Vagina (tissue), 2 donors: ENCODE data around the gene DBF4B. TPM values are rescaled to one million over a fixed set of nuclear protein-coding genes. Genes with fewer than 3 reads are reported as not detected.

Experiments
- DNase-seq, 2 donors: peaks; one replicate each; pipeline ENCODE4 v3.0.0-alpha.2; 2017; ENCODE audit errors: extremely low spot score in 2 of 2
- H3K27ac ChIP-seq: fragments of 200-600 bp; sonication (generic); one replicate; pipeline ENCODE4 v1.5.1; 2019
- H3K27me3 ChIP-seq: fragments of 200-600 bp; sonication (generic); one replicate; pipeline ENCODE4 v1.5.1; 2019
- H3K36me3 ChIP-seq, 2 donors: fragments of 200-600 bp; sonication (generic); one replicate each; pipeline ENCODE4 v1.5.1; 2017 to 2019
- H3K4me1 ChIP-seq: fragments of 200-600 bp; sonication (generic); one replicate; pipeline ENCODE4 v1.5.1; 2019
- H3K4me3 ChIP-seq, 2 donors: fragments of 200-600 bp; sonication (generic); 1 replicate in 1 of 2; 2 replicates in 1 of 2; pipeline ENCODE4 v1.5.1; 2016 to 2019
- H3K9me3 ChIP-seq: fragments of 200-600 bp; sonication (generic); one replicate; pipeline ENCODE4 v1.5.1; 2019
- POLR2A ChIP-seq, 2 donors: fragments of 450-650 bp; IDR thresholded peaks; one replicate each; pipeline ENCODE4 v1.6.1; 2017; ENCODE audit warnings: antibody characterized with exemption in 2 of 2, mild to moderate bottlenecking in 2 of 2, moderate library complexity in 2 of 2
- POLR2AphosphoS5 ChIP-seq, 2 donors: sonication (generic); formaldehyde crosslinking; IDR thresholded peaks; one replicate each; pipeline ENCODE4 v1.9.0; 2017; ENCODE audit warnings: antibody characterized with exemption in 2 of 2, mild to moderate bottlenecking in 2 of 2, low read depth in 1 of 2; ENCODE audit not compliant: insufficient read depth in 1 of 2
- intact Hi-C: fragments of 100-400 bp; cut with DNase I; formaldehyde crosslinking; loops from one replicate; pipeline ENCODE4 v1.15.1; 2023
- total RNA-seq: library from RNA; depleted of rRNA; stranded (reverse); fragments of >200 nt; gene quantifications from one replicate; pipeline ENCODE4 v1.2.3, GENCODE V29; 2016
- TF ChIP-seq, protein P1 (sequence below), 3 experiments: fragments of 450-650 bp in 2 of 3; fragments of 200-600 bp in 1 of 3; sonication (generic) in 1 of 3; IDR thresholded peaks; one replicate each; pipeline ENCODE4 v1.5.1; 2017 to 2019; ENCODE audit warnings: antibody characterized with exemption in 3 of 3, mild to moderate bottlenecking in 2 of 3, moderate library complexity in 2 of 3

The DBF4B gene
- total RNA-seq, 1 donor from 2014 or later = 4.7 TPM

DNA sequence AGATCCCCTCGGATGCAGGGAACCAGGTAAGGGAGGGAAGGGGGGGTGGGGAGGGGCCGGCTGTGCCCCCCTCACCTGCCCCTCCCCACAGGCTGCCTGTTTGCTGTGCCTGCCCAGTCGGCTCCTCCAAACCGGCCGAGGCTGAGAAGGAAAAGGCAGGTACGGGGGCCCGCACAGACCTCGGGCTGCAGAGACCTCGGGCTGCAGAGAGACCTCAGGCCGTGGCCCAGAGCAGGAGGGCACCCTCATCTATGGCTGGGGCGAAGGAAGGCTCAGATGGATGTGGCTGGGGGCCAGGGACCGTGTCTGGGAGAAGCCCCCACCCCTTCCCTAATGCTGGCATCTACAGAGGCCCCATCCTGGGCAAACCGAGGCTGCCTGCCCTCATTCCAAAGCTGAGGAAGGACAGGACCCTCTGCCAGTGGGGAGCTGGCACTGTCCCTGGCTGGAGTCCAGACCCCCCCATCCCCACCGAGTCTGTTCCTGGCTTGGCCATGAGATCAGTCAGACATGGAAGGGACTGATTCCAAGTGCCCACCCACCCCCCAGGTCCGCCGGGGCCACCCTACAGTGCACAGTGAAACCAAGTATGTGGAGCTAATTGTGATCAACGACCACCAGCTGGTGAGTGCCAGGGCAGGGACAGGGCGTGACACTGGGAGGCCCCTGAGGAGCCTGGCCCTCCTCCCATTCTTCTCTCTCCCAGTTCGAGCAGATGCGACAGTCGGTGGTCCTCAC lies 64.0 kb downstream of the DBF4B start:
- H3K27me3 ChIP-seq = no peaks in the 10 kb centered on the region
- intact Hi-C loops = no loop called here

GRCh38 chr17:44773140-44773539 lies 64.7 kb downstream of the DBF4B start:
- intact Hi-C loops = no loop called here
- no peaks in the 10 kb centered on the region for H3K9me3 ChIP-seq
- H3K36me3 ChIP-seq = no peaks in the 10 kb centered on the region
- TF ChIP-seq, protein P1, sequence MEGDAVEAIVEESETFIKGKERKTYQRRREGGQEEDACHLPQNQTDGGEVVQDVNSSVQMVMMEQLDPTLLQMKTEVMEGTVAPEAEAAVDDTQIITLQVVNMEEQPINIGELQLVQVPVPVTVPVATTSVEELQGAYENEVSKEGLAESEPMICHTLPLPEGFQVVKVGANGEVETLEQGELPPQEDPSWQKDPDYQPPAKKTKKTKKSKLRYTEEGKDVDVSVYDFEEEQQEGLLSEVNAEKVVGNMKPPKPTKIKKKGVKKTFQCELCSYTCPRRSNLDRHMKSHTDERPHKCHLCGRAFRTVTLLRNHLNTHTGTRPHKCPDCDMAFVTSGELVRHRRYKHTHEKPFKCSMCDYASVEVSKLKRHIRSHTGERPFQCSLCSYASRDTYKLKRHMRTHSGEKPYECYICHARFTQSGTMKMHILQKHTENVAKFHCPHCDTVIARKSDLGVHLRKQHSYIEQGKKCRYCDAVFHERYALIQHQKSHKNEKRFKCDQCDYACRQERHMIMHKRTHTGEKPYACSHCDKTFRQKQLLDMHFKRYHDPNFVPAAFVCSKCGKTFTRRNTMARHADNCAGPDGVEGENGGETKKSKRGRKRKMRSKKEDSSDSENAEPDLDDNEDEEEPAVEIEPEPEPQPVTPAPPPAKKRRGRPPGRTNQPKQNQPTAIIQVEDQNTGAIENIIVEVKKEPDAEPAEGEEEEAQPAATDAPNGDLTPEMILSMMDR (IDR thresholded peaks at IDR 0.05) = no peak
- TF ChIP-seq POLR2A (IDR thresholded peaks at IDR 0.05) = no peak
- no peaks in the 10 kb centered on the region for H3K27me3 ChIP-seq
- H3K27ac ChIP-seq = no peak overlapping the region
- no peak for DNase-seq
- H3K4me1 ChIP-seq = peaks cover 13% of the 10 kb centered on the region
- no peak overlapping the region for H3K4me3 ChIP-seq

More for the DNA sequence above, 64.0 kb downstream of the DBF4B start:
- TF ChIP-seq, protein P1 (IDR thresholded peaks at IDR 0.05) = no peak
- TF ChIP-seq POLR2AphosphoS5 (IDR thresholded peaks at IDR 0.05; ENCODE audit: insufficient read depth in 1 of 2, low read depth in 1 of 2) = no peak
- no peak for TF ChIP-seq POLR2A (IDR thresholded peaks at IDR 0.05)
- no peak for DNase-seq
- H3K36me3 ChIP-seq = no peaks in the 10 kb centered on the region
- H3K4me3 ChIP-seq = no peak overlapping the region
- H3K9me3 ChIP-seq = no peaks in the 10 kb centered on the region
- H3K4me1 ChIP-seq = peaks cover 13% of the 10 kb centered on the region
- no peak overlapping the region for H3K27ac ChIP-seq

DNA sequence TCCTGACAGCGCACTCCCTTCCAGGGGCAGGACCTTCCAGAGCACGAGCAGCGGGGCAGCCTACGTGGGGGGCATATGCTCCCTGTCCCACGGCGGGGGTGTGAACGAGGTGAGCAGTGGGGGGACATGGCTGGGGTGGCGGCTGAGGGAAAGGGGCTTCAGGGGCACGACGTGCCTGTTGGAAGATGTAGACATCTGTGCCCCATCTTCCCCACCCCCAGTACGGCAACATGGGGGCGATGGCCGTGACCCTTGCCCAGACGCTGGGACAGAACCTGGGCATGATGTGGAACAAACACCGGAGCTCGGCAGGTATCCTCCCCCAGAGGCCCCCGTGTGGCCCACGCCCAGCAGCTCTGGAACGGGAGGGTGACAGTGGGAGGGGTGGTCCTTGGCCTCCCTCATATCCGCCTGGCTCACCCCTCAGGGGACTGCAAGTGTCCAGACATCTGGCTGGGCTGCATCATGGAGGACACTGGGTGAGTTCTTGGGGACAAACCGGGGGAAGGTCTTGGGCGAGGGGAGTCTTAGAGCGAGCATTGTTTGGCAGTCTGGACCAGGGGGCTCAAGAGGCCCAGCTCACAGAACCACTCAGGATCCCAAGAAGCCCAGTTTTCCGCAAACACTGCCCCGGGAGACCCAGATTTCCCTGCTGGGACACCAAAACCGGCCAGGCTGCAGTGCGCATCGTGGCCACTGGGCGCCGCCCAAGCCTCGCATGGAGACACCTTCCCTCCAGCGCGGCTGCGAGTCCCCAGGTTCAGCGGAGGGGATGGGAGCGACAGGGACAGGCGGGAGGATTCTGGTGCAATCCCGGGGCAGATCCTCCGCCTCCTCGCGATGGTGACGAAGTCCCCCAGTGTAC lies 66.0 kb downstream of the DBF4B start:
- no peak overlapping the region for H3K27ac ChIP-seq

GRCh38 chr17:44775136-44775837 lies 66.8 kb downstream of the DBF4B start:
- no peaks in the 10 kb centered on the region for H3K9me3 ChIP-seq
- H3K27me3 ChIP-seq = no peaks in the 10 kb centered on the region
- peak overlapping the region; percentile 54 to 68 for H3K4me3 ChIP-seq
- TF ChIP-seq, protein P1 (IDR thresholded peaks at IDR 0.05) = peak in 1 of 3 experiments; percentile 7
- TF ChIP-seq POLR2A (IDR thresholded peaks at IDR 0.05) (no peak), POLR2AphosphoS5 (IDR thresholded peaks at IDR 0.05; ENCODE audit: insufficient read depth in 1 of 2, low read depth in 1 of 2) (peak in 1 of 2 donors; percentile 40)
- peaks cover 18% of the 10 kb centered on the region for H3K4me1 ChIP-seq
- DNase-seq = peak in 1 of 2 donors; percentile 94
- H3K36me3 ChIP-seq = no peaks in the 10 kb centered on the region
- no peak overlapping the region for H3K27ac ChIP-seq
- intact Hi-C loops = loop anchor here (5.0 kb wide), 2 partner anchors 92 to 247 kb away; no protein-coding TSS in a partner anchor

More for the DNA sequence above, 66.0 kb downstream of the DBF4B start:
- Histone ChIP-seq H3K4me1 (peaks cover 18% of the 10 kb centered on the region), H3K36me3 (no peaks in the 10 kb centered on the region), H3K9me3 (no peaks in the 10 kb centered on the region), H3K4me3 (peak overlapping the region; percentile 54 to 68), H3K27me3 (no peaks in the 10 kb centered on the region)
- intact Hi-C loops = loop anchor here (5.0 kb wide), 2 partner anchors 93 to 248 kb away; no protein-coding TSS in a partner anchor
- no peak for TF ChIP-seq POLR2AphosphoS5 (IDR thresholded peaks at IDR 0.05; ENCODE audit: insufficient read depth in 1 of 2, low read depth in 1 of 2)
- TF ChIP-seq, protein P1 (IDR thresholded peaks at IDR 0.05) = peak; percentile 87 to 96 (median 94)
- no peak for DNase-seq
